Right lobe of liver (tissue), 4 donors: ENCODE measurements around the gene KAZN.

ENCODE experiments used
- CTCF ChIP-seq, 4 donors: fragments of 200-600 bp in 3 of 4; fragments of 450-650 bp in 1 of 4; IDR thresholded peaks; one replicate each; pipeline versions ENCODE4 v1.5.1 to v1.8.0; 2016 to 2022; ENCODE audit warnings: antibody characterized with exemption in 4 of 4, mild to moderate bottlenecking in 2 of 4
- POLR2A ChIP-seq: fragments of 450-650 bp; IDR thresholded peaks from one replicate; pipeline ENCODE4 v1.6.1; 2017; ENCODE audit warnings: antibody characterized with exemption, mild to moderate bottlenecking
- donor health status: DM: no; HTN: no; CAD: no.
- donor health status: DM: no; HTN: no; CAD: no.
- donor health status: DM: no; HTN: yes; CAD: no.

- TF ChIP-seq POLR2A (no peak), CTCF (IDR thresholded peaks at IDR 0.05) (no peak)
These were observed 208.3 kb downstream of the KAZN start for GRCh38 chr1:14806772-14807171.
